Esophagus squamous epithelium (tissue), 5 donors: ENCODE measurements around the gene GTPBP2. TPM values are rescaled to one million over a fixed set of nuclear protein-coding genes. Genes with fewer than 3 reads are reported as not detected.

ENCODE experiments used
- DNase-seq: peaks from one replicate; lab custom pipeline; 2025; lab: John Stamatoyannopoulos, UW
- H3K27ac ChIP-seq, 4 donors: fragments of 200-600 bp; sonication (generic); one replicate each; pipeline ENCODE4 v1.5.1; 2016 to 2019; ENCODE audit warnings: mild to moderate bottlenecking in 1 of 4
- H3K27me3 ChIP-seq, 4 donors: fragments of 200-600 bp; sonication (generic); 1 replicate in 3 of 4; 2 replicates in 1 of 4; pipeline versions ENCODE4 v1.5.1 to v1.6.0; 2017 to 2021; ENCODE audit warnings: antibody characterized with exemption in 1 of 4
- H3K36me3 ChIP-seq, 3 donors: fragments of 200-600 bp; sonication (generic); one replicate each; pipeline ENCODE4 v1.5.1; 2016 to 2019
- H3K4me1 ChIP-seq, 3 donors: fragments of 200-600 bp; sonication (generic); one replicate each; pipeline ENCODE4 v1.5.1; 2017 to 2019
- H3K4me3 ChIP-seq, 4 donors: fragments of 200-600 bp; sonication (generic); 1 replicate in 3 of 4; 2 replicates in 1 of 4; pipeline ENCODE4 v1.5.1; 2016 to 2019; ENCODE audit warnings: mild to moderate bottlenecking in 2 of 4, moderate library complexity in 1 of 4
- H3K9me3 ChIP-seq, 3 donors: fragments of 200-600 bp; sonication (generic); one replicate each; pipeline ENCODE4 v1.5.1; 2016 to 2019
- CTCF ChIP-seq, 6 experiments: fragments of 450-650 bp in 4 of 6; fragments of 200-600 bp in 2 of 6; sonication (generic) in 2 of 6; IDR thresholded peaks; one replicate each; pipeline ENCODE4 v1.5.1; 2016 to 2019; ENCODE audit warnings: antibody characterized with exemption in 6 of 6, mild to moderate bottlenecking in 4 of 6, moderate library complexity in 4 of 6
- POLR2A ChIP-seq, 4 donors: fragments of 450-650 bp; IDR thresholded peaks; one replicate each; pipeline ENCODE4 v1.6.1; 2017; ENCODE audit warnings: antibody characterized with exemption in 4 of 4, mild to moderate bottlenecking in 4 of 4, moderate library complexity in 3 of 4
- WGBS, 2 donors: methylation state at CpG; one replicate each; pipeline ENCODE4 v1.1.5; 2018; 5-methylcytosine and 5-hydroxymethylcytosine counted together
- intact Hi-C: fragments of 100-400 bp; cut with DNase I; formaldehyde crosslinking; loops from one replicate; pipeline ENCODE4 v1.15.0; 2022
- total RNA-seq, 4 donors: library from RNA; depleted of rRNA; stranded (reverse); fragments of >200 nt; gene quantifications; one replicate each; pipeline ENCODE4 v1.1.0, GENCODE V29; 2016
- donor health status: DM: yes; HTN: yes; CAD: no.

Gene GTPBP2
- total RNA-seq, 4 donors from 2014 or later = 24.3 to 52.4 (median 48.6) TPM

GRCh38 chr6:43674291-43674690 is 45.2 kb upstream of the GTPBP2 start:
- 89 to 92% methylated on average over 2 of the region's 2 CpGs for WGBS, 2 donors
- intact Hi-C loops = no loop called here

GRCh38 chr6:43673444-43674084 is 44.5 kb upstream of the GTPBP2 start:
- Histone ChIP-seq H3K27me3 (no peaks in the 10 kb centered on the region), H3K4me3 (no peak overlapping the region), H3K4me1 (peaks cover 16 to 54% (median 23%) of the 10 kb centered on the region in 3 donors), H3K27ac (peak overlapping the region in 1 of 4 donors; percentile 28), H3K36me3 (peaks cover 26 to 87% (median 28%) of the 10 kb centered on the region in 3 donors), H3K9me3 (no peaks in the 10 kb centered on the region)
- DNase-seq = no peak
- TF ChIP-seq POLR2A (IDR thresholded peaks at IDR 0.05) (no peak), CTCF (IDR thresholded peaks at IDR 0.05) (no peak)
- intact Hi-C loops = no loop called here
- 60 to 80% methylated on average over 3 to 5 of the region's 15 CpGs for WGBS, 2 donors

More at GRCh38 chr6:43674291-43674690, 45.2 kb upstream of the GTPBP2 start:
- no peak for DNase-seq
- Histone ChIP-seq H3K27me3 (no peaks in the 10 kb centered on the region), H3K9me3 (no peaks in the 10 kb centered on the region), H3K27ac (no peak overlapping the region), H3K36me3 (peaks cover 28 to 95% (median 30%) of the 10 kb centered on the region in 3 donors), H3K4me3 (no peak overlapping the region), H3K4me1 (peaks cover 9 to 47% (median 15%) of the 10 kb centered on the region in 3 donors)
- no peak for TF ChIP-seq CTCF (IDR thresholded peaks at IDR 0.05)

GRCh38 chr6:43671801-43672690 is 43.0 kb upstream of the GTPBP2 start:
- peaks cover 29 to 69% (median 38%) of the 10 kb centered on the region in 3 donors for H3K4me1 ChIP-seq
- peaks cover 21 to 72% (median 26%) of the 10 kb centered on the region in 3 donors for H3K36me3 ChIP-seq
- 66 to 85% methylated on average over 5 to 8 of the region's 16 CpGs for WGBS, 2 donors
- TF ChIP-seq CTCF (IDR thresholded peaks at IDR 0.05) = no peak
- TF ChIP-seq POLR2A (IDR thresholded peaks at IDR 0.05) = no peak
- peak overlapping the region in 1 of 4 donors; percentile 46 for H3K27ac ChIP-seq
- no peak overlapping the region for H3K4me3 ChIP-seq
- no peaks in the 10 kb centered on the region for H3K9me3 ChIP-seq
- H3K27me3 ChIP-seq = no peaks in the 10 kb centered on the region
- no peak for DNase-seq
- intact Hi-C loops = no loop called here

- Histone ChIP-seq H3K9me3 (no peaks in the 10 kb centered on the region), H3K36me3 (peaks cover 14 to 64% (median 22%) of the 10 kb centered on the region in 3 donors), H3K27ac (peak overlapping the region in 2 of 4 donors; percentile 46 to 79), H3K4me1 (peaks cover 29 to 71% (median 39%) of the 10 kb centered on the region in 3 donors), H3K4me3 (no peak overlapping the region), H3K27me3 (no peaks in the 10 kb centered on the region)
- 89 to 95% methylated on average over 4 to 5 of the region's 8 CpGs for WGBS, 2 donors
- no peak for TF ChIP-seq CTCF (IDR thresholded peaks at IDR 0.05)
- TF ChIP-seq POLR2A (IDR thresholded peaks at IDR 0.05) = no peak
- no peak for DNase-seq
- intact Hi-C loops = no loop called here
Observed at GRCh38 chr6:43671011-43671800, 42.1 kb upstream of the GTPBP2 start.
